Adrenal gland (tissue), 12 donors: ENCODE data around the gene PLEKHA4. TPM values are rescaled to one million over a fixed set of nuclear protein-coding genes. Genes with fewer than 3 reads are reported as not detected.

Experiments
- DNase-seq, 7 donors: peaks; one replicate each; pipeline ENCODE4 v3.0.0-alpha.2; 2019 to 2020
- H3K27ac ChIP-seq, 5 donors: fragments of 200-600 bp; sonication (generic) in 4 of 5; 1 replicate in 3 of 5; 2 replicates in 2 of 5; pipeline versions ENCODE4 v1.5.1 to v1.8.0; 2016 to 2020; ENCODE audit warnings: mild to moderate bottlenecking in 1 of 5
- H3K27me3 ChIP-seq: fragments of 200-600 bp; 2 replicates; pipeline ENCODE4 v1.8.0; 2021
- H3K36me3 ChIP-seq, 2 donors: fragments of 200-600 bp; replicated peaks in 1 of 2; 1 replicate in 1 of 2; 2 replicates in 1 of 2; pipeline versions ENCODE4 v1.5.1 to v1.8.0; 2018 to 2022
- H3K4me1 ChIP-seq, 2 donors: fragments of 200-600 bp; replicated peaks in 1 of 2; 1 replicate in 1 of 2; 2 replicates in 1 of 2; pipeline versions ENCODE4 v1.5.1 to v1.8.0; 2018 to 2021
- H3K4me3 ChIP-seq, 4 donors: fragments of 200-600 bp; sonication (generic) in 3 of 4; one replicate each; pipeline ENCODE4 v1.5.1; 2016 to 2018
- H3K9me3 ChIP-seq, 3 donors: fragments of 200-600 bp; sonication (generic) in 1 of 3; replicated peaks in 1 of 3; 1 replicate in 2 of 3; 2 replicates in 1 of 3; pipeline versions ENCODE4 v1.5.1 to v1.8.0; 2016 to 2021
- POLR2A ChIP-seq, 2 donors: fragments of 450-650 bp; IDR thresholded peaks; one replicate each; pipeline ENCODE4 v1.6.1; 2017; ENCODE audit warnings: antibody characterized with exemption in 2 of 2, mild to moderate bottlenecking in 2 of 2, moderate library complexity in 1 of 2
- WGBS, 4 donors: extraction: QIAGEN DNeasy Blood & Tissue Kit in 2 of 4; methylation state at CpG; one replicate each; pipeline versions ENCODE4 v1.1.5 to v1.1.7; 2013 to 2017; 5-methylcytosine and 5-hydroxymethylcytosine counted together
- intact Hi-C, 2 donors: fragments of 100-400 bp; cut with DNase I; formaldehyde crosslinking; loops; one replicate each; pipeline versions ENCODE4 v1.14.1 to v1.15.0; 2022 to 2023
- polyA plus RNA-seq, 3 donors: library from polyadenylated mRNA; stranded (reverse); fragments of 200-250 nt in 2 of 3; fragments of 350-450 nt in 1 of 3; fragmentation: Illumina TruSeq in 1 of 3; extraction: RNeasy Lipid Tissue Mini Kit (QIAGEN cat#74804) in 1 of 3; gene quantifications; one replicate each; pipeline ENCODE4 v1.2.3, GENCODE V29; 2013 to 2014
- total RNA-seq, 9 donors: library from RNA; depleted of rRNA in 4 of 9; stranded (reverse); fragments of >200 nt in 4 of 9; fragments of 120-200 nt in 1 of 9; fragmentation: NEBNext Ultra II Directional in 1 of 9; extraction: Animal tissue kit (Norgen Biotek cat#: 25700) in 1 of 9; gene quantifications; one replicate each; pipeline versions ENCODE4 v1.1.0 to v1.2.4, GENCODE V29; 2013 to 2023
- TF ChIP-seq, protein P1 (sequence below), 6 experiments: fragments of 450-650 bp in 4 of 6; fragments of 200-600 bp in 2 of 6; sonication (generic) in 1 of 6; IDR thresholded peaks; 1 replicate in 5 of 6; 2 replicates in 1 of 6; pipeline versions ENCODE4 v1.5.1 to v1.8.0; 2016 to 2021; ENCODE audit warnings: antibody characterized with exemption in 6 of 6, mild to moderate bottlenecking in 2 of 6, moderate library complexity in 1 of 6
- donor health status: healthy with polysubstance abuse.
- donor health status: Bipolar disorder and iron deficiency.
- donor health status: DM: yes; HTN: yes; CAD: no.
- donor health status: DM: no; HTN: no; CAD: no.
- donor health status: DM: no; HTN: no; CAD: no.
- donor health status: DM: yes; HTN: yes; CAD: no.

Gene PLEKHA4
- total and polyA plus RNA-seq, 12 donors, result 4.5 to 74.6 (median 25.4) TPM

DNA sequence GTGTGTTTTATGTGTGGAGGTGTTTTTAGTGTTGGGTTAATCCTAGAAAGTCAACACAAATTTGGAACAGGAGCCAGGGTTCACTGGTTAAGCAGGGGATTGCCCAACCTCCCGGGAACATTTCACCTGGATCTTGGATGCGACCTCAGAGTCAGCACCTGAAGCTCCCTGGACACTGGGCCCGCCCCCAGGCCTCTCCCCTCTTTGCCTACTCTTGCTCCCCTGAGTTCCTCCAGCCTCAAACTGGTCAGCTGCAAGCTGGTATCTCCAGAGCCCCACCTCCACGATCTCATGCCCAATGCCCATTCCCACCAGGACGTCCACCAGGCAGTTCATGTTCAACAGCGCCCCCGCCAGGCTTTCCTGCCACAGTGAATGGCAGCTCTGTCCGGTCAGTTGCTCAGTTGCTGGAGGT, 41.8 kb downstream of the PLEKHA4 start:
- peaks cover 0 to 13% of the 10 kb centered on the region in 2 donors for H3K36me3 ChIP-seq
- intact Hi-C loops, result no loop called here
- no peak overlapping the region for H3K27ac ChIP-seq
- no peaks in the 10 kb centered on the region for H3K27me3 ChIP-seq
- 65 to 96% (median 88%) methylated on average over 5 to 8 of the region's 8 CpGs for WGBS, 4 donors
- TF ChIP-seq POLR2A (IDR thresholded peaks at IDR 0.05), result no peak
- TF ChIP-seq, protein P1, sequence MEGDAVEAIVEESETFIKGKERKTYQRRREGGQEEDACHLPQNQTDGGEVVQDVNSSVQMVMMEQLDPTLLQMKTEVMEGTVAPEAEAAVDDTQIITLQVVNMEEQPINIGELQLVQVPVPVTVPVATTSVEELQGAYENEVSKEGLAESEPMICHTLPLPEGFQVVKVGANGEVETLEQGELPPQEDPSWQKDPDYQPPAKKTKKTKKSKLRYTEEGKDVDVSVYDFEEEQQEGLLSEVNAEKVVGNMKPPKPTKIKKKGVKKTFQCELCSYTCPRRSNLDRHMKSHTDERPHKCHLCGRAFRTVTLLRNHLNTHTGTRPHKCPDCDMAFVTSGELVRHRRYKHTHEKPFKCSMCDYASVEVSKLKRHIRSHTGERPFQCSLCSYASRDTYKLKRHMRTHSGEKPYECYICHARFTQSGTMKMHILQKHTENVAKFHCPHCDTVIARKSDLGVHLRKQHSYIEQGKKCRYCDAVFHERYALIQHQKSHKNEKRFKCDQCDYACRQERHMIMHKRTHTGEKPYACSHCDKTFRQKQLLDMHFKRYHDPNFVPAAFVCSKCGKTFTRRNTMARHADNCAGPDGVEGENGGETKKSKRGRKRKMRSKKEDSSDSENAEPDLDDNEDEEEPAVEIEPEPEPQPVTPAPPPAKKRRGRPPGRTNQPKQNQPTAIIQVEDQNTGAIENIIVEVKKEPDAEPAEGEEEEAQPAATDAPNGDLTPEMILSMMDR (IDR thresholded peaks at IDR 0.05), result no peak
- H3K4me1 ChIP-seq, result no peaks in the 10 kb centered on the region
- no peaks in the 10 kb centered on the region for H3K9me3 ChIP-seq
- H3K4me3 ChIP-seq, result no peak overlapping the region
- no peak for DNase-seq

GRCh38 chr19:48822514-48822913, 45.9 kb downstream of the PLEKHA4 start:
- intact Hi-C loops, result no loop called here
- H3K4me1 ChIP-seq, result peaks cover 9 to 16% of the 10 kb centered on the region in 2 donors
- TF ChIP-seq, protein P1 (IDR thresholded peaks at IDR 0.05), result no peak
- no peak for TF ChIP-seq POLR2A (IDR thresholded peaks at IDR 0.05)
- no peak overlapping the region for H3K4me3 ChIP-seq
- H3K27me3 ChIP-seq, result no peaks in the 10 kb centered on the region
- no peaks in the 10 kb centered on the region for H3K36me3 ChIP-seq
- WGBS, 4 donors, result 92 to 99% (median 96%) methylated on average over 2 of the region's 2 CpGs
- H3K9me3 ChIP-seq, result no peaks in the 10 kb centered on the region
- DNase-seq, result no peak
- no peak overlapping the region for H3K27ac ChIP-seq

DNA sequence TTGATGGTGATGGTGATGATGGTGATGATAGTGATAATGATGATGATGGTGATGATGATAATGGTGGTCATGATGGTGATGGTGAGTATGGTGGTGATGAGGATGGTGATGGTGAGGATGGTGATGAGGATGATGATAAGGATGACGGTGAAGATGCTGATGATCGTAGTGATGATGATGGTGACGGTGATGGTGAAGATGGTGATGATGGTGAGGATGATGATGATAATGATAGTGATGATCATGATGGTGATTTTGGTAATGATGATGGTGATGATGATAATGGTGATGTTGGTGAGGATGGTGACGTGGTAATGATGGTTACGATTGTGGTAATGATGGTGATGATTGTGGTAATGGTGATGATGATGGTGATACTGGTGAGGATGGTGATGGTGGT, 46.8 kb downstream of the PLEKHA4 start:
- Histone ChIP-seq H3K36me3 (no peaks in the 10 kb centered on the region), H3K4me1 (peaks cover 9 to 16% of the 10 kb centered on the region in 2 donors), H3K4me3 (no peak overlapping the region), H3K9me3 (no peaks in the 10 kb centered on the region), H3K27ac (no peak overlapping the region), H3K27me3 (no peaks in the 10 kb centered on the region)
- intact Hi-C loops, result no loop called here
- no peak for DNase-seq
- no peak for TF ChIP-seq POLR2A (IDR thresholded peaks at IDR 0.05)
- TF ChIP-seq, protein P1 (IDR thresholded peaks at IDR 0.05), result no peak
- WGBS, 4 donors, result 73 to 95% (median 81%) methylated on average over 5 of the region's 5 CpGs

DNA sequence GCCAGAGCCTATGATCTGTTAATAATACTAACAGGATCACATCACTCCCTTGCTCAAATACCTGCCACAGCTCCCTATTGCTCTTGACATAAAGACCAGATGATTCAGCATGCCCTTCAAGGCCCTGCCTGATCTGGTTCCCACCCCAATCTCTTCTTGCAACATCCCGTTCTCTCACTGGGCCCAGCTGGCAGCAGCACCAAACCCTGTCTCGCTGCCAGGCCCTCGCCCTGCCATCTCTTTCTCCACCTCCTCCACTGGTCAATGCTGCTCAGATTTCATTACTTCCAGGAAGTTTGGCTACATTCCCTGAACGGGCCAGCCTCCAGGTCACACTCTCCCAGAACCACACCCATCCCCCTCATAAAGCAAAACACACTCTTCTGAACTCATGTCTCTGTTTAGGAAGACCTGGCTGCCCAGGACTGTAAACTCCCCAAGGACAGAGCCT, 49.0 kb downstream of the PLEKHA4 start:
- peak; percentile 90 to 98 (median 97) for DNase-seq
- 9 to 23% (median 17%) methylated on average over 4 of the region's 4 CpGs for WGBS, 4 donors
- no peaks in the 10 kb centered on the region for H3K9me3 ChIP-seq
- H3K27me3 ChIP-seq, result no peaks in the 10 kb centered on the region
- intact Hi-C loops, result no loop called here
- peak overlapping the region in 4 of 5 donors; percentile 54 to 91 (median 72) for H3K27ac ChIP-seq
- peaks cover 20 to 28% of the 10 kb centered on the region in 2 donors for H3K4me1 ChIP-seq
- no peak overlapping the region for H3K4me3 ChIP-seq
- TF ChIP-seq, protein P1 (IDR thresholded peaks at IDR 0.05), result no peak
- peak in 1 of 2 donors; percentile 29 for TF ChIP-seq POLR2A (IDR thresholded peaks at IDR 0.05)
- no peaks in the 10 kb centered on the region for H3K36me3 ChIP-seq
